GM18868 (cell line): ENCODE data around the gene ESPNL.

Source experiments
- ATAC-seq: cut with Tn5 transposase; IDR thresholded peaks from one replicate; pipeline ENCODE4 v1.9.1; 2021; ENCODE audit warnings: mild to moderate bottlenecking, moderate library complexity; ENCODE audit not compliant: unreplicated experiment

The ESPNL gene

GRCh38 chr2:238125127-238125885 is 25.2 kb downstream of the ESPNL start:
- no peak for ATAC-seq

GRCh38 chr2:238126338-238126737 is 26.2 kb downstream of the ESPNL start:
- ATAC-seq = no peak

- no peak for ATAC-seq
Measured at GRCh38 chr2:238126775-238127164, 26.6 kb downstream of the ESPNL start.

GRCh38 chr2:238127165-238128060 is 27.3 kb downstream of the ESPNL start:
- no peak for ATAC-seq

GRCh38 chr2:238128061-238128440 is 27.9 kb downstream of the ESPNL start:
- no peak for ATAC-seq

GRCh38 chr2:238128534-238129001 is 28.4 kb downstream of the ESPNL start:
- no peak for ATAC-seq

GRCh38 chr2:238129166-238130010 is 29.2 kb downstream of the ESPNL start:
- no peak for ATAC-seq

- ATAC-seq = no peak
Measured at GRCh38 chr2:238130111-238130695, 30.1 kb downstream of the ESPNL start.

- no peak for ATAC-seq
Measured at GRCh38 chr2:238130696-238131628, 30.8 kb downstream of the ESPNL start.

- ATAC-seq = no peak
Measured at GRCh38 chr2:238131761-238132462, 31.8 kb downstream of the ESPNL start.

GRCh38 chr2:238132463-238133450 is 32.6 kb downstream of the ESPNL start:
- ATAC-seq = no peak

GRCh38 chr2:238133499-238134392 is 33.6 kb downstream of the ESPNL start:
- no peak for ATAC-seq

GRCh38 chr2:238134393-238134785 is 34.2 kb downstream of the ESPNL start:
- ATAC-seq = no peak

GRCh38 chr2:238135601-238136150 is 35.5 kb downstream of the ESPNL start:
- no peak for ATAC-seq

- ATAC-seq = no peak
Measured at GRCh38 chr2:238136820-238137537, 36.8 kb downstream of the ESPNL start.

GRCh38 chr2:238137885-238138284 is 37.7 kb downstream of the ESPNL start:
- no peak for ATAC-seq
